ENCODE measurements around the gene KCNH2. TPM values are rescaled to one million over a fixed set of nuclear protein-coding genes. Genes with fewer than 3 reads are reported as not detected.

KCNH2 gene
- total RNA-seq, 3 donors from 2014 or later (not counting 1 experiment from before 2014, with no cell fraction given), result 0.39 to 0.60 TPM; not detected in 1

DNA sequence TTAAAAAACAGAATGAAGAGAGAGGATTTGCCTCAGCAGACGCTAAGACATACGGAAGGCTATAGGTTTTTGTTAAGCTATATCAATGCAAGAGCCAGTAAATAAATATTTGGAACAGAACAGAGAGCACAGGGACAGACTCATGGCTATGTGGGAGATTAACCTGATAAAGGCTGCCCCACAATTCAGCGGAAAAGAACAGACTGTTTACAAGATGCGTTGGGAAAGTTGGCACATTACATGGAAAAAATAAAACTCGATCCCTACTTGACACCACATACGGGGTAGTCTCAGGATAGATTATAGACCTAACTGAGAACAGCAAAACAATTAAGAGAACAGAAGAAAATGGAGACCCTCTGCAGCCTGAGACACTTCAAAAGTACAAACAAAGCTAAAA, 10.8 kb downstream of the KCNH2 start:
- H3K36me3 ChIP-seq (ENCODE audit: control insufficient read depth, insufficient read depth, low read length), result no peaks in the 10 kb centered on the region
- H3K9me3 ChIP-seq (ENCODE audit: control insufficient read depth, insufficient read depth, low read length), result no peaks in the 10 kb centered on the region
- no peaks in the 10 kb centered on the region for H3K36me3 Mint-ChIP-seq
- TF ChIP-seq, protein P1, sequence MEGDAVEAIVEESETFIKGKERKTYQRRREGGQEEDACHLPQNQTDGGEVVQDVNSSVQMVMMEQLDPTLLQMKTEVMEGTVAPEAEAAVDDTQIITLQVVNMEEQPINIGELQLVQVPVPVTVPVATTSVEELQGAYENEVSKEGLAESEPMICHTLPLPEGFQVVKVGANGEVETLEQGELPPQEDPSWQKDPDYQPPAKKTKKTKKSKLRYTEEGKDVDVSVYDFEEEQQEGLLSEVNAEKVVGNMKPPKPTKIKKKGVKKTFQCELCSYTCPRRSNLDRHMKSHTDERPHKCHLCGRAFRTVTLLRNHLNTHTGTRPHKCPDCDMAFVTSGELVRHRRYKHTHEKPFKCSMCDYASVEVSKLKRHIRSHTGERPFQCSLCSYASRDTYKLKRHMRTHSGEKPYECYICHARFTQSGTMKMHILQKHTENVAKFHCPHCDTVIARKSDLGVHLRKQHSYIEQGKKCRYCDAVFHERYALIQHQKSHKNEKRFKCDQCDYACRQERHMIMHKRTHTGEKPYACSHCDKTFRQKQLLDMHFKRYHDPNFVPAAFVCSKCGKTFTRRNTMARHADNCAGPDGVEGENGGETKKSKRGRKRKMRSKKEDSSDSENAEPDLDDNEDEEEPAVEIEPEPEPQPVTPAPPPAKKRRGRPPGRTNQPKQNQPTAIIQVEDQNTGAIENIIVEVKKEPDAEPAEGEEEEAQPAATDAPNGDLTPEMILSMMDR (IDR thresholded peaks at IDR 0.05), result no peak
- H3K4me1 ChIP-seq (ENCODE audit: control insufficient read depth, insufficient read depth, low read length), result peaks cover 4% of the 10 kb centered on the region
- 91% methylated on average over 6 of the region's 6 CpGs for whole genome bisulfite sequencing (ENCODE audit: insufficient coverage)
- intact Hi-C loops (cut with micrococcal nuclease), result no loop called here
- no peaks in the 10 kb centered on the region for H3K9me3 Mint-ChIP-seq
- H3K27ac Mint-ChIP-seq, result no peak overlapping the region
- H3K27me3 Mint-ChIP-seq (ENCODE audit: low read depth in 2 of 2), result peaks cover 30 to 34% of the 10 kb centered on the region in 2 donors
- H3K4me1 Mint-ChIP-seq, result peaks cover 0 to 8% of the 10 kb centered on the region in 2 donors
- H3K4me3 Mint-ChIP-seq, result no peak overlapping the region
- no peak overlapping the region for H3K27ac ChIP-seq (ENCODE audit: low read length)
- ATAC-seq, result no peak
- DNase-seq, result no peak
- H3K4me3 ChIP-seq (ENCODE audit: low read length), result no peak overlapping the region
- H3K27me3 ChIP-seq (ENCODE audit: control insufficient read depth, insufficient read depth, low read length), result peaks cover 7% of the 10 kb centered on the region

DNA sequence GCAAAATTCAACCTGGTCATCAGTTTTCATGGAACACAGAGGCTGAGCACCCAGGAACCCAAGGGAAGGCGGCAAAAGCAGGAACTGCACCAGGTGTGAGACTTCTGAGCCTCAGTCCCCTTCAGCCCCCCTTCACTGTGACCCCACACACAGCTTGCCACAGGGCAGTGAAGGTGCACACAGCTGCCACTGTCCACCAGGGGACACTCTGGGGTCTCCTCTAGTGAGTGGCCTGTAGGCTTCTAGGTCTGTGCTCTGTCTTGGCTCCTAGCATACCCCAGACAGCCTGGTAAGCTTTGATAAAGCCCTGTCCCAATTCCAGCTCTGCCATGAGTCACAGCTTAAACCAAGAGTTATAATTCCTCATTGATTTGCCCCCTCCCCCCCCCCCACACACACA, 12.1 kb downstream of the KCNH2 start:
- DNase-seq (no peak), ATAC-seq (no peak)
- Mint-ChIP-seq H3K27me3 (ENCODE audit: low read depth in 2 of 2) (peaks cover 31 to 34% of the 10 kb centered on the region in 2 donors), H3K27ac (no peak overlapping the region), H3K9me3 (no peaks in the 10 kb centered on the region), H3K4me1 (peaks cover 0 to 9% of the 10 kb centered on the region in 2 donors), H3K4me3 (no peak overlapping the region), H3K36me3 (no peaks in the 10 kb centered on the region)
- Histone ChIP-seq H3K36me3 (ENCODE audit: control insufficient read depth, insufficient read depth, low read length) (no peaks in the 10 kb centered on the region), H3K27me3 (ENCODE audit: control insufficient read depth, insufficient read depth, low read length) (peaks cover 9% of the 10 kb centered on the region), H3K9me3 (ENCODE audit: control insufficient read depth, insufficient read depth, low read length) (no peaks in the 10 kb centered on the region), H3K4me1 (ENCODE audit: control insufficient read depth, insufficient read depth, low read length) (peaks cover 4% of the 10 kb centered on the region), H3K4me3 (ENCODE audit: low read length) (no peak overlapping the region), H3K27ac (ENCODE audit: low read length) (no peak overlapping the region)
- intact Hi-C loops (cut with micrococcal nuclease), result no loop called here
- WGBS (ENCODE audit: insufficient coverage), result 65% methylated on average over 1 of the region's 1 CpG
- TF ChIP-seq, protein P1 (IDR thresholded peaks at IDR 0.05), result no peak

DNA sequence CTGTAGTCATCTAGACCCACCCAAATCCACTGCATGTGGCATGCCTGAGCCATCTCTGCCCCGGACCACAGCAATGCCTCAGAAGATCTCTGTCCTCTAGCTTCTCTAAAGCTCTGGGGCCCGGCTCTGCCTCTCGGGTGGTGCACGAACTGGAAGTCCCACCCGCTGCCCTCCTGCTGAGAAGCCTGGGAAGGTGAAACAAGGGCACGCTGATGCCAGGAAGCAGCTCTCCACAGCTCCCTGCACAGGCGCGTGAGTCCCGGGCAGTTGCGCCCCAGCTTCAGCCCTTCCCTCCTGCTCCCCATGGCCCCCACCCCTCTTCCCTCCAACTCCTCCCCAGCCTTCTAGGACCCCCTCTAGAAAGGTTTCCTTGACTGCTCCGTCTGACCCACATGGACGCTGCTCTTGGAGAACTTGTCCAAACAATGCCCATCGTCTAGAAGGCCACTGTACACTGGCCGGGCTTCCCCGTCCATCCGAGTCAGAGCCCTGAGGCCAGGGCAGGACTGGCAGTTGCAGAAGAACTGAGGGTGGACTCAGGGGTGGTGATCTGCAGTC, 12.8 kb downstream of the KCNH2 start:
- H3K4me1 Mint-ChIP-seq, result peaks cover 0 to 9% of the 10 kb centered on the region in 2 donors
- H3K36me3 Mint-ChIP-seq, result no peaks in the 10 kb centered on the region
- no peak overlapping the region for H3K4me3 Mint-ChIP-seq
- H3K9me3 Mint-ChIP-seq, result no peaks in the 10 kb centered on the region
- ATAC-seq (no peak), DNase-seq (no peak)
- Histone ChIP-seq H3K27me3 (ENCODE audit: control insufficient read depth, insufficient read depth, low read length) (peaks cover 9% of the 10 kb centered on the region), H3K4me3 (ENCODE audit: low read length) (no peak overlapping the region), H3K9me3 (ENCODE audit: control insufficient read depth, insufficient read depth, low read length) (no peaks in the 10 kb centered on the region), H3K4me1 (ENCODE audit: control insufficient read depth, insufficient read depth, low read length) (peaks cover 4% of the 10 kb centered on the region), H3K36me3 (ENCODE audit: control insufficient read depth, insufficient read depth, low read length) (no peaks in the 10 kb centered on the region), H3K27ac (ENCODE audit: low read length) (no peak overlapping the region)
- H3K27me3 Mint-ChIP-seq (ENCODE audit: low read depth in 2 of 2), result peaks cover 30 to 32% of the 10 kb centered on the region in 2 donors
- no peak overlapping the region for H3K27ac Mint-ChIP-seq
- intact Hi-C loops (cut with micrococcal nuclease), result no loop called here
- TF ChIP-seq, protein P1 (IDR thresholded peaks at IDR 0.05), result no peak
- WGBS (ENCODE audit: insufficient coverage), result 81% methylated on average over 16 of the region's 16 CpGs

DNA sequence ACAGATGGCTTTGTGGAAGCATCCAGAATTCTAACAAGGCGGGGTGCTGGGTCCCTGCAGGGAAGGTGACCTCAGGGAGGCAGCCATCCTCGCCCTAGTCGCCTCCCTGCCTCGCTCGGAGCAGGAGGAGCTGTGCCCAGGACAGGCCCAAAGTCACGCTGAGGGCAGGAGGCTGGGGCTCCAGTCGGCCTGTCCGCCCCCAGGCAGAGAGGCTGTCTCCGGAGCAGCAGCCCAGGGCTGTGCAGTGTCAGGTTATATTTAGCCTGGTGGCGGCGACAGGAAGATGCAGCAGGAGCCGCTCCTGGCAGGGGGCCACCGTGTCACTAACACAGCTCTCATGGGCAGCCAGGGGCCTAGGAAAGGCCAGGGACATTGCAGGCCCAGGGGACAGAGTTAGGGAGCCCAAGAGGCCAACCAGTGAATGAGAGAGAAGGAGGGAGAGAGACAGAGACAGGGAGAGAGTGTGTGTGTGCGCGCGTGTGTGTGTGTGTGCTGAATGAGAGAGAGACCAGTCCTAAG, 13.5 kb downstream of the KCNH2 start:
- no peak overlapping the region for H3K27ac Mint-ChIP-seq
- no peaks in the 10 kb centered on the region for H3K36me3 Mint-ChIP-seq
- Histone ChIP-seq H3K27ac (ENCODE audit: low read length) (no peak overlapping the region), H3K27me3 (ENCODE audit: control insufficient read depth, insufficient read depth, low read length) (peaks cover 9% of the 10 kb centered on the region), H3K4me3 (ENCODE audit: low read length) (no peak overlapping the region), H3K36me3 (ENCODE audit: control insufficient read depth, insufficient read depth, low read length) (no peaks in the 10 kb centered on the region), H3K4me1 (ENCODE audit: control insufficient read depth, insufficient read depth, low read length) (peaks cover 4% of the 10 kb centered on the region), H3K9me3 (ENCODE audit: control insufficient read depth, insufficient read depth, low read length) (no peaks in the 10 kb centered on the region)
- no peak overlapping the region for H3K4me3 Mint-ChIP-seq
- ATAC-seq, result no peak
- 45% methylated on average over 16 of the region's 16 CpGs for WGBS (ENCODE audit: insufficient coverage)
- peaks cover 0 to 9% of the 10 kb centered on the region in 2 donors for H3K4me1 Mint-ChIP-seq
- DNase-seq, result no peak
- TF ChIP-seq, protein P1 (IDR thresholded peaks at IDR 0.05), result no peak
- no peaks in the 10 kb centered on the region for H3K9me3 Mint-ChIP-seq
- H3K27me3 Mint-ChIP-seq (ENCODE audit: low read depth in 2 of 2), result peaks cover 32 to 35% of the 10 kb centered on the region in 2 donors
- intact Hi-C loops (cut with micrococcal nuclease), result loop anchor here (5.0 kb wide), 1 partner anchor 53 kb away; no protein-coding TSS in a partner anchor

All from natural killer cell (primary cell).